ENCODE measurements around the gene WDR70. TPM values are rescaled to one million over a fixed set of nuclear protein-coding genes. Genes with fewer than 3 reads are reported as not detected.

WDR70 gene
- total RNA-seq, 1 experiment from 2014 or later: 25.0 TPM

- Histone ChIP-seq H3K9me3 (ENCODE audit: low read length) (no peaks in the 10 kb centered on the region), H2AFZ (ENCODE audit: low read length) (peak overlapping the region; percentile 77), H3F3A (ENCODE audit: low read length, unreplicated experiment) (no peaks in the 10 kb centered on the region), H3K4me1 (ENCODE audit: insufficient read depth, low read length) (peaks cover 22% of the 10 kb centered on the region), H4K20me1 (ENCODE audit: low read length) (peaks cover 11% of the 10 kb centered on the region; the same call in 1 of the 2 replicates), H3K9me2 (replicated peaks; ENCODE audit: low read length) (no peaks in the 10 kb centered on the region), H3K27me3 (ENCODE audit: low read length) (no peaks in the 10 kb centered on the region), H3K4me3 (ENCODE audit: low read length) (peak overlapping the region; percentile 100), H3K4me2 (ENCODE audit: low read length) (peak overlapping the region; percentile 84), H3K9ac (ENCODE audit: low read length) (peak overlapping the region; percentile 100), H3K27ac (ENCODE audit: low read length) (peak overlapping the region; percentile 64), H3K79me2 (ENCODE audit: low read length) (peaks cover 53% of the 10 kb centered on the region), H3K36me3 (ENCODE audit: low read depth, low read length) (no peaks in the 10 kb centered on the region; the same call in 1 of the 2 replicates)
- TF ChIP-seq CTCF (conservative IDR thresholded peaks at IDR 0.05; ENCODE audit: low read depth, low read length): no peak
- TF ChIP-seq EZH2 (IDR thresholded peaks at IDR 0.05; ENCODE audit: low read length, unreplicated experiment): no peak
- no peak for TF ChIP-seq EZH2phosphoT487 (IDR thresholded peaks at IDR 0.05; ENCODE audit: borderline replicate concordance, low read length)
- no peak for DNase-seq
- intact Hi-C loops (cut with micrococcal nuclease): no loop called here
- CTCF ChIA-PET: no interaction called here
- POLR2A ChIA-PET (ENCODE audit: unreplicated experiment): interaction anchor here (0.6 to 1.2 kb wide), 3 partner anchors 9 to 282 kb away, joined by 3 to 8 read pairs (median 7); partner anchors contain the start of gene WDR70
- TSS peak; percentile 65 for BruUV-seq (replicated peaks)
- peak; percentile 46; the same call in 1 of the 2 replicates for ATAC-seq
These were observed 8.6 kb upstream of the WDR70 start for GRCh38 chr5:37370550-37370863.

DNA sequence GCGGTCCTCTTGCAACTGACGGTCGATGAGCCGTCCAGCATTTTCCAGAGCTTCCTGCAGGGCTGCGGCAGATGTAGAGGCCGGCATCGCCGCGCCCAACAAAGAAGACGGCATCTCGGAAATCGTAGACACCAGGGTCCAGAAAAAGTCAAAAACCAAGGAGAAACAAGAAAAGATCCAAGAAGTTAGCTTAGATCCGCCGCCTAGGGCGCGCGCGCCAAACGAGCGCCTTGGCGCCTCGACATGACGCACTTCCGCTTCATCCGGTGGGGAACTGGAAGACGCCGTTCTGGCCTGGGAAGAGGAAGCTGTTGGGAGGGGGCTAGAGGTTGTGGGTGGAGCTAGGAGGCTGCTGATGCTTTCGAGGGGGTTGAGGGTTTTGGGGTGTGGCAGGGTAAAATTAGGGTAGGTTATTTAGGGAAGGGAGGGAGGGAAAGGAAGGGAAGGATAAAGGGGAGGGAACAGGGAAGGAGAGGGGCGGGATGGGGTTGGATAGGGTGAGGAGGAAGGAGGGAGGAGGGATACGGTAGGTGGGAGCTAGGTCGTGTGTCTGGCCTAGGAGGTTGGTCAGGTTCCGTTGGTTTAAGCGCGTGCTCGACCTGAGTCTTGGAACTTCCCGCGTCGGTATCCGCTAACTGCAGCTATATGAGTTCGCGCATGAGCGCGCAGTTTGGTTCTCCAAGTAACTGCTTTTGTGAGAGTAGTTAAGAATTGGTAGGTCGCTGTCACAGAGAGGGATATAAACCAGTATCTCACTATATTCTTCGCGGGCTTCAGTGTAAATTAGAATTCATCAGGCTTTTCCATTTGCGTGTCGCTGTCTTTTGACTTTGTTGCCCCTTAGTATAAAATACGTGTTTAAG is 8.0 kb upstream of the WDR70 start, which contains the start of gene NUP155:
TSS of gene NUP155 (minus strand) at position 243 of the 863 bp plus-strand sequence. CDS start at position 114, 129 bp downstream.
- Histone ChIP-seq H3K9me2 (replicated peaks; ENCODE audit: low read length) (no peaks in the 10 kb centered on the region), H3K9me3 (ENCODE audit: low read length) (no peaks in the 10 kb centered on the region), H4K20me1 (ENCODE audit: low read length) (peaks cover 11% of the 10 kb centered on the region; the same call in 1 of the 2 replicates), H3K4me1 (ENCODE audit: insufficient read depth, low read length) (peaks cover 22% of the 10 kb centered on the region), H3F3A (ENCODE audit: low read length, unreplicated experiment) (no peaks in the 10 kb centered on the region), H3K4me2 (ENCODE audit: low read length) (peak within 1 kb of the TSS; percentile 84), H3K9ac (ENCODE audit: low read length) (peak within 1 kb of the TSS; percentile 100), H3K27me3 (ENCODE audit: low read length) (no peaks in the 10 kb centered on the region), H2AFZ (ENCODE audit: low read length) (peak within 1 kb of the TSS; percentile 77), H3K27ac (ENCODE audit: low read length) (peak within 1 kb of the TSS; percentile 64), H3K4me3 (ENCODE audit: low read length) (peak within 1 kb of the TSS; percentile 100), H3K36me3 (ENCODE audit: low read depth, low read length) (no peaks in the 10 kb centered on the region; the same call in 1 of the 2 replicates), H3K79me2 (ENCODE audit: low read length) (peaks cover 48% of the 10 kb centered on the region)
- ATAC-seq: peak; percentile 94
- TF ChIP-seq CTCF (conservative IDR thresholded peaks at IDR 0.05; ENCODE audit: low read depth, low read length) (no peak), EZH2phosphoT487 (IDR thresholded peaks at IDR 0.05; ENCODE audit: borderline replicate concordance, low read length) (no peak), EZH2 (IDR thresholded peaks at IDR 0.05; ENCODE audit: low read length, unreplicated experiment) (no peak)
- DNase-seq: peak; percentile 98
- ChIA-PET CTCF (interaction anchor here (0.6 kb wide), 1 partner anchor 331 kb away, joined by 8 read pairs; no protein-coding TSS in a partner anchor), POLR2A (ENCODE audit: unreplicated experiment) (interaction anchor here (0.5 to 1.2 kb wide), 5 partner anchors 8 to 377 kb away, joined by 3 to 7 read pairs (median 3); partner anchors contain the start of gene WDR70)
- no TSS peak for BruUV-seq (replicated peaks)
- intact Hi-C loops (cut with micrococcal nuclease): loop anchor here (1.0 kb wide), 1 partner anchor 8 kb away; the partner anchor contains the start of gene WDR70
